Transverse colon (tissue), 4 donors: ENCODE results near the gene ASCC2.

ENCODE experiments used
- POLR2AphosphoS5 ChIP-seq, 3 donors: sonication (generic); formaldehyde crosslinking; IDR thresholded peaks; one replicate each; pipeline ENCODE4 v1.6.1; 2016; ENCODE audit warnings: antibody characterized with exemption in 3 of 3
- TF ChIP-seq, protein P1 (sequence below), 5 experiments: fragments of 200-600 bp in 3 of 5; fragments of 450-650 bp in 2 of 5; sonication (generic) in 3 of 5; IDR thresholded peaks; 1 replicate in 2 of 5; 2 replicates in 3 of 5; pipeline ENCODE4 v1.5.1; 2016 to 2017; ENCODE audit warnings: antibody characterized with exemption in 5 of 5, inconsistent platforms in 3 of 5, mild to moderate bottlenecking in 2 of 5, moderate library complexity in 1 of 5

DNA sequence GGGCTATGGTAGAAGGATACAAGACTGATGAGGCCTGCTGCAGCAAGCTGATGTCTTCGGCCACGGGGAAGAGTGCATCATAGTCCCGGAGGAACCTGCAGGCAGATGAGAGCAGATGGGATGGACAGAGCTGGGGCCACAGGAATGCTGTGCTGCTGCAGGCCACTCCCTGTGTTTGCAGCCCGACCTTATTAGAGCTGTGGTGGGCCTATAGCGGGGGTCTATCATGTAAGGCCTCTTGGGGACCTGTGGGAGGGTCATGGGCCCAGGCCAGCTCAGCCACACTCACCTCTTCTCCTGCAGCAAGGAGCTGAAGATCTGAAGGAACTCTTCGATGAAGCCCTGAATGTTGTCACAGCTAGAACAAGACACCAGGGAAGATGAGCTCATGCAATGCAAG is 31.9 kb downstream of the ASCC2 start:
- TF ChIP-seq, protein P1, sequence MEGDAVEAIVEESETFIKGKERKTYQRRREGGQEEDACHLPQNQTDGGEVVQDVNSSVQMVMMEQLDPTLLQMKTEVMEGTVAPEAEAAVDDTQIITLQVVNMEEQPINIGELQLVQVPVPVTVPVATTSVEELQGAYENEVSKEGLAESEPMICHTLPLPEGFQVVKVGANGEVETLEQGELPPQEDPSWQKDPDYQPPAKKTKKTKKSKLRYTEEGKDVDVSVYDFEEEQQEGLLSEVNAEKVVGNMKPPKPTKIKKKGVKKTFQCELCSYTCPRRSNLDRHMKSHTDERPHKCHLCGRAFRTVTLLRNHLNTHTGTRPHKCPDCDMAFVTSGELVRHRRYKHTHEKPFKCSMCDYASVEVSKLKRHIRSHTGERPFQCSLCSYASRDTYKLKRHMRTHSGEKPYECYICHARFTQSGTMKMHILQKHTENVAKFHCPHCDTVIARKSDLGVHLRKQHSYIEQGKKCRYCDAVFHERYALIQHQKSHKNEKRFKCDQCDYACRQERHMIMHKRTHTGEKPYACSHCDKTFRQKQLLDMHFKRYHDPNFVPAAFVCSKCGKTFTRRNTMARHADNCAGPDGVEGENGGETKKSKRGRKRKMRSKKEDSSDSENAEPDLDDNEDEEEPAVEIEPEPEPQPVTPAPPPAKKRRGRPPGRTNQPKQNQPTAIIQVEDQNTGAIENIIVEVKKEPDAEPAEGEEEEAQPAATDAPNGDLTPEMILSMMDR (IDR thresholded peaks at IDR 0.05) = no peak
- TF ChIP-seq POLR2AphosphoS5 (IDR thresholded peaks at IDR 0.05) = no peak
